SU-DHL-6 (cell line): ENCODE measurements around the gene KIFC3.

Experiments used
- H2AFZ ChIP-seq: fragments of 200-600 bp; sonication (generic); 2 replicates; pipeline ENCODE4 v1.6.1; 2014; ENCODE audit warnings: low read depth, mild to moderate bottlenecking, moderate library complexity, mixed read lengths, antibody characterized with exemption, low read length; ENCODE audit not compliant: severe bottlenecking
- H3F3A ChIP-seq: fragments of 200-600 bp; shearing (Covaris generic); 2 replicates; pipeline ENCODE4 v1.6.0; 2016; ENCODE audit warnings: antibody characterized with exemption, mild to moderate bottlenecking; ENCODE audit not compliant: insufficient read depth
- H3K27ac ChIP-seq: fragments of 200-600 bp; sonication (generic); 2 replicates; pipeline ENCODE4 v1.5.1; 2016; ENCODE audit warnings: low read depth, mild to moderate bottlenecking, low read length, moderate library complexity, mixed read lengths
- H3K27me3 ChIP-seq: fragments of 200-600 bp; sonication (generic), shearing (Covaris generic); 2 replicates; pipeline ENCODE4 v1.6.0; 2014; ENCODE audit warnings: mild to moderate bottlenecking, low read length
- H3K36me3 ChIP-seq: fragments of 200-600 bp; sonication (generic); 2 replicates; pipeline ENCODE4 v1.6.1; 2014; ENCODE audit warnings: mild to moderate bottlenecking, low read length, mixed read lengths
- H3K4me2 ChIP-seq: fragments of 300-600, 200-600 bp; shearing (Covaris generic), sonication (generic); 2 replicates; pipeline ENCODE4 v1.6.0; 2014; ENCODE audit warnings: low read length, low read depth, mild to moderate bottlenecking; ENCODE audit not compliant: poor library complexity, severe bottlenecking
- H3K4me3 ChIP-seq: fragments of 200-600 bp; sonication (generic); 2 replicates; pipeline ENCODE4 v1.5.1; 2014; ENCODE audit warnings: antibody characterized with exemption, low read length, mild to moderate bottlenecking, mixed read lengths; ENCODE audit not compliant: insufficient read depth, poor library complexity, severe bottlenecking
- H3K79me2 ChIP-seq: fragments of 200-600 bp; sonication (generic); 2 replicates; pipeline ENCODE4 v1.6.1; 2014; ENCODE audit warnings: mild to moderate bottlenecking, low read length, moderate library complexity; ENCODE audit not compliant: insufficient read depth
- H3K9ac ChIP-seq: fragments of 200-600 bp; sonication (generic); 2 replicates; pipeline ENCODE4 v1.7.0; 2014; ENCODE audit warnings: mild to moderate bottlenecking, low read length
- H3K9me2 ChIP-seq: fragments of 200-600 bp; sonication (generic); replicated peaks from 2 replicates; pipeline ENCODE4 v1.6.1; 2014; ENCODE audit warnings: low read length; ENCODE audit not compliant: insufficient read depth
- H3K9me3 ChIP-seq: fragments of 200-600 bp; sonication (generic); 2 replicates; pipeline ENCODE4 v1.6.1; 2014; ENCODE audit warnings: low read length, mixed read lengths; ENCODE audit not compliant: insufficient read depth
- H4K20me1 ChIP-seq: fragments of 200-600 bp; sonication (generic); 2 replicates; pipeline ENCODE4 v1.6.1; 2014; ENCODE audit warnings: low read depth, mild to moderate bottlenecking, antibody characterized with exemption, low read length, moderate library complexity, mixed read lengths
- EZH2phosphoT487 ChIP-seq: fragments of 200-600 bp; sonication (generic), shearing (Covaris generic); conservative IDR thresholded peaks from 2 replicates; pipeline ENCODE4 v1.6.1; 2018; ENCODE audit warnings: mild to moderate bottlenecking, antibody characterized with exemption, low read length, moderate library complexity, mixed read lengths
- TF ChIP-seq, protein P1 (sequence below): fragments of 200-600 bp; sonication (generic); IDR thresholded peaks from one replicate; pipeline ENCODE4 v1.5.1; 2017; ENCODE audit warnings: antibody characterized with exemption, mild to moderate bottlenecking, low read length, moderate library complexity; ENCODE audit not compliant: insufficient read depth, poor library complexity, severe bottlenecking

The KIFC3 gene

DNA sequence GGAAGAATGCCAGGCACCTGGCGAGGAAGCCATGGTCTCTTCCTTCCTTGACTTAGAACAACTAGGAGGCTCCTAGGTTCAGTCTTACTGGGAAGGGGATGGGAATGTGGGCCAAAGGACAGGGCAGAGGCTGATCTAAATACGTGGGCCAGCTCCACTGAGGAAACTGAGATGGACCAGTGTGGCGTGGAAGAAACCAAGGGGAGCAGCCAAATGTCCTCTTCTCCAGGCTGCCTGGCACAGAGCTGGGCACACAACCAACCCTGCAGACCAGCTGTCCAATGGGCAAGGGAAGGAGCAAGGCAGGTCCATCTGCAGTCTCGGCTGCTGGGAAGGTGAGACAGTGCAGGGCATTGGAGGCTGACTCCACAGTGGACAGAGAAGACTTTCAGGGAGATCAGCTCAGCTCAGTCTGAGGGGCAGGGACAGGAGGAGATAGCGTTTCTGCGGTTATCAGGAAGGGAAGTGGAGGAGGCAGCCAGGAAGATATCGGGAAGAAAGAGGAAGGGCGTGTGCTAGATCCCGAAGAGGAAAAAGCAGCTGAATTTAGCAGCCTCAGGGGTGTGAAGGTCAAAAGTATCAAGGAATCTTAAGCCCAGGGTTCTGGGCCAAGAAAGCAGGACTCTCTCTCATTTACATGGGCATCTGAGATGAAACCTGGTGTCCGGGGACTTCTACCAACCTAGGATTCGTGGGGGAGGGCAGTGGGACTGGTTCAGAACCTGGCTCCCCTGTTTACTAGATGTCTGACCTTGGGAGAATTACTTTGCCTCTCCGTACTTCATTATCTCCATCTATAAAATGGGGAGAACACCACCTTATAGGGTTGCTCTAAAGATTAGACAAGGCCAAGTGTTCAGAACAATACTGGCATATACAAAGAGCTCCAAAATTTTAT, 1.8 kb downstream of the KIFC3 start:
- Histone ChIP-seq H3K4me3 (no peak overlapping the region), H3K9ac (no peak overlapping the region), H3F3A (no peaks in the 10 kb centered on the region), H3K4me2 (no peak overlapping the region), H3K9me2 (no peaks in the 10 kb centered on the region), H3K27ac (no peak overlapping the region), H3K9me3 (no peaks in the 10 kb centered on the region), H4K20me1 (no peaks in the 10 kb centered on the region), H3K79me2 (no peaks in the 10 kb centered on the region), H3K36me3 (no peaks in the 10 kb centered on the region), H2AFZ (no peak overlapping the region), H3K27me3 (no peaks in the 10 kb centered on the region)
- TF ChIP-seq, protein P1, sequence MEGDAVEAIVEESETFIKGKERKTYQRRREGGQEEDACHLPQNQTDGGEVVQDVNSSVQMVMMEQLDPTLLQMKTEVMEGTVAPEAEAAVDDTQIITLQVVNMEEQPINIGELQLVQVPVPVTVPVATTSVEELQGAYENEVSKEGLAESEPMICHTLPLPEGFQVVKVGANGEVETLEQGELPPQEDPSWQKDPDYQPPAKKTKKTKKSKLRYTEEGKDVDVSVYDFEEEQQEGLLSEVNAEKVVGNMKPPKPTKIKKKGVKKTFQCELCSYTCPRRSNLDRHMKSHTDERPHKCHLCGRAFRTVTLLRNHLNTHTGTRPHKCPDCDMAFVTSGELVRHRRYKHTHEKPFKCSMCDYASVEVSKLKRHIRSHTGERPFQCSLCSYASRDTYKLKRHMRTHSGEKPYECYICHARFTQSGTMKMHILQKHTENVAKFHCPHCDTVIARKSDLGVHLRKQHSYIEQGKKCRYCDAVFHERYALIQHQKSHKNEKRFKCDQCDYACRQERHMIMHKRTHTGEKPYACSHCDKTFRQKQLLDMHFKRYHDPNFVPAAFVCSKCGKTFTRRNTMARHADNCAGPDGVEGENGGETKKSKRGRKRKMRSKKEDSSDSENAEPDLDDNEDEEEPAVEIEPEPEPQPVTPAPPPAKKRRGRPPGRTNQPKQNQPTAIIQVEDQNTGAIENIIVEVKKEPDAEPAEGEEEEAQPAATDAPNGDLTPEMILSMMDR: no peak
- no peak for TF ChIP-seq EZH2phosphoT487

DNA sequence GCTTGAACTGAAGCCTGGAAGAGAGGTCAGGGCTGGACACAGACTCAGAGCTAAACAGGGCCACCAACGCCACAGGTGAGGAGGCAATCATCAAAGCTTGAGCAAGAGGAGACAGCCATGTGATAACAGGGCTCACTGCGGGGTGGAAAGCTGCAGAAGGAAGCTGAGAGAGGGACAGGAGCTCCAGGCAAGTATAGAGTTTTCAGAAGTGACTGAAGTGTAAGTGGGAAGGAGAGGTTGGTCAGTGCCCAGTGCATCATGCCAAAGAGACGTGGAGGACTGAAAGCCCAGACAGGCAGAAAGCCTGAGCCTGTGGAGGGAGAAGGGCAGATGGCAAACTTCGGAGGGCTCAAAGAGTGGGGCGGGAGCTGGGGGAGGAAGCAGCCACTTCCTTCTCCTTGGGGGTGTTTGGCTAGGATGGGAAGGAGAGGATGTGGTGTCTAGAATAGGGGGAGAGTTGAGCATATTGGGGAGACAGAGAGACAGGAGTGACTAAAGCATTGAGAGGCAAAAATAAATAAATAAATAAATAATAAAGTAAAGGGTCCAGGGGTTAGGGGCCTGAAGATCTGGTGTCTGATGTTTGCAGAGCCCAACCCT, 2.6 kb downstream of the KIFC3 start:
- Histone ChIP-seq H3K9me3 (no peaks in the 10 kb centered on the region), H2AFZ (no peak overlapping the region), H3K9me2 (no peaks in the 10 kb centered on the region), H3K9ac (no peak overlapping the region), H3K27me3 (no peaks in the 10 kb centered on the region), H3K4me3 (no peak overlapping the region), H4K20me1 (no peaks in the 10 kb centered on the region), H3K4me2 (no peak overlapping the region), H3F3A (no peaks in the 10 kb centered on the region), H3K36me3 (no peaks in the 10 kb centered on the region), H3K27ac (no peak overlapping the region), H3K79me2 (no peaks in the 10 kb centered on the region)
- no peak for TF ChIP-seq EZH2phosphoT487
- TF ChIP-seq, protein P1: no peak

DNA sequence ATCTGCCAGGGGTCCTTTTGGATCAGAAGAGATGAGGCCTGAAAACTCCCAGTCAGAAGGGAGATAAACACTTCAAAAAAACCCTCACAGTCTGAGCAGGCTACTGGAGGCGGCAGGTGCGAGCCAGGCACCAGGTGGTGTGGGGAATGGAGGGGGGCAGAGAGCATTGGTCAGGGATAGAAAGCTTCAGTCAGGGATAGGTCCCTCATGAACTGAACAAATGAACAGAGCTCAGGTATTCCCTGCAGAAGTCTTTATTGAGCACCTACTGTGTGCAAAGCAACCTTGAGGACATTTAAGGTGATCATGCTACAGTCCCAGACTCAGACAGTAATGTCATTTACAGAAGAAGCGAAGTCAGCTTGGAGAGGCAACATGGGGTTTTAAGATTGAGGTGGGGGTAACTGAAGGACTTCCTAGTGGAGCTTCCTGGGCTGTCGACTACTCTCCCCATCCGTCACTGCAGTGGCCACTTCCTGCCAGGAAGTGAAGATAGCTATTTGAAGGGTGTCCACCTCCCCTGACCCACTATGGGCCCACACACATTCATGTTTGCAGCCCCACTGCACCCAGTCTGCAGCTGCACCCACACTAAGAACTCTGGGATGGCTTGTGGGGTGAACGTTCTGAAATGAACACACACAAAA, 3.2 kb downstream of the KIFC3 start:
- no peaks in the 10 kb centered on the region for H4K20me1 ChIP-seq
- no peaks in the 10 kb centered on the region for H3K79me2 ChIP-seq
- TF ChIP-seq, protein P1: no peak
- TF ChIP-seq EZH2phosphoT487: no peak
- no peak overlapping the region for H3K27ac ChIP-seq
- no peaks in the 10 kb centered on the region for H3K9me3 ChIP-seq
- H3K4me2 ChIP-seq: no peak overlapping the region
- no peaks in the 10 kb centered on the region for H3K27me3 ChIP-seq
- no peak overlapping the region for H3K4me3 ChIP-seq
- no peak overlapping the region for H2AFZ ChIP-seq
- H3F3A ChIP-seq: no peaks in the 10 kb centered on the region
- no peaks in the 10 kb centered on the region for H3K36me3 ChIP-seq
- H3K9me2 ChIP-seq: no peaks in the 10 kb centered on the region
- H3K9ac ChIP-seq: no peak overlapping the region
